ENCODE results near the gene LAMC1.

Gene LAMC1

GRCh38 chr1:183032122-183032921 lies 9.1 kb downstream of the LAMC1 start:
- H3K4me1 ChIP-seq (ENCODE audit: insufficient read depth, low read length): peaks cover 49% of the 10 kb centered on the region
- no peak overlapping the region for H3K27ac ChIP-seq (ENCODE audit: low read depth, low read length)

GRCh38 chr1:183033205-183033604 lies 10.0 kb downstream of the LAMC1 start:
- H3K9me3 ChIP-seq (ENCODE audit: insufficient read depth, low read depth, low read length): no peaks in the 10 kb centered on the region
- H3K4me3 ChIP-seq (ENCODE audit: low read length): no peak overlapping the region
- no peak overlapping the region for H3K9ac ChIP-seq (ENCODE audit: low read depth, low read length)
- 89% methylated on average over 2 of the region's 2 CpGs for WGBS
- no peaks in the 10 kb centered on the region; the same call in 1 of the 2 replicates for H3K36me3 ChIP-seq (ENCODE audit: insufficient read depth, low read length)
- H3K27me3 ChIP-seq (ENCODE audit: insufficient read depth, low read length): no peaks in the 10 kb centered on the region
- H3K4me1 ChIP-seq (ENCODE audit: insufficient read depth, low read length): peaks cover 45% of the 10 kb centered on the region
- H3K27ac ChIP-seq (ENCODE audit: low read depth, low read length): no peak overlapping the region

More at GRCh38 chr1:183032122-183032921, 9.1 kb downstream of the LAMC1 start:
- Histone ChIP-seq H3K9me3 (ENCODE audit: insufficient read depth, low read depth, low read length) (no peaks in the 10 kb centered on the region), H3K27me3 (ENCODE audit: insufficient read depth, low read length) (no peaks in the 10 kb centered on the region), H3K36me3 (ENCODE audit: insufficient read depth, low read length) (no peaks in the 10 kb centered on the region; the same call in 1 of the 2 replicates), H3K9ac (ENCODE audit: low read depth, low read length) (no peak overlapping the region), H3K4me3 (ENCODE audit: low read length) (no peak overlapping the region)
- WGBS: 57% methylated on average over 3 of the region's 5 CpGs

- 75% methylated on average over 3 of the region's 3 CpGs for WGBS
- no peak overlapping the region for H3K4me3 ChIP-seq (ENCODE audit: low read length)
- no peaks in the 10 kb centered on the region for H3K27me3 ChIP-seq (ENCODE audit: insufficient read depth, low read length)
- no peaks in the 10 kb centered on the region for H3K36me3 ChIP-seq (ENCODE audit: insufficient read depth, low read length)
- no peak overlapping the region for H3K9ac ChIP-seq (ENCODE audit: low read depth, low read length)
- peaks cover 45% of the 10 kb centered on the region for H3K4me1 ChIP-seq (ENCODE audit: insufficient read depth, low read length)
- H3K9me3 ChIP-seq (ENCODE audit: insufficient read depth, low read depth, low read length): no peaks in the 10 kb centered on the region
- no peak overlapping the region for H3K27ac ChIP-seq (ENCODE audit: low read depth, low read length)
Measured at GRCh38 chr1:183034682-183035081, 11.5 kb downstream of the LAMC1 start.

GRCh38 chr1:183038333-183038866 lies 15.2 kb downstream of the LAMC1 start:
- Histone ChIP-seq H3K9me3 (ENCODE audit: insufficient read depth, low read depth, low read length) (no peaks in the 10 kb centered on the region), H3K9ac (ENCODE audit: low read depth, low read length) (no peak overlapping the region), H3K4me1 (ENCODE audit: insufficient read depth, low read length) (peaks cover 40% of the 10 kb centered on the region), H3K36me3 (ENCODE audit: insufficient read depth, low read length) (no peaks in the 10 kb centered on the region), H3K27ac (ENCODE audit: low read depth, low read length) (no peak overlapping the region), H3K4me3 (ENCODE audit: low read length) (no peak overlapping the region), H3K27me3 (ENCODE audit: insufficient read depth, low read length) (no peaks in the 10 kb centered on the region)
- 85% methylated on average over 2 of the region's 4 CpGs for WGBS

- Histone ChIP-seq H3K36me3 (ENCODE audit: insufficient read depth, low read length) (no peaks in the 10 kb centered on the region), H3K4me3 (ENCODE audit: low read length) (no peak overlapping the region), H3K27me3 (ENCODE audit: insufficient read depth, low read length) (no peaks in the 10 kb centered on the region), H3K27ac (ENCODE audit: low read depth, low read length) (no peak overlapping the region), H3K4me1 (ENCODE audit: insufficient read depth, low read length) (peaks cover 40% of the 10 kb centered on the region), H3K9ac (ENCODE audit: low read depth, low read length) (no peak overlapping the region), H3K9me3 (ENCODE audit: insufficient read depth, low read depth, low read length) (no peaks in the 10 kb centered on the region)
- 83% methylated on average over 2 of the region's 4 CpGs for WGBS
Measured at GRCh38 chr1:183038913-183039312, 15.7 kb downstream of the LAMC1 start.

GRCh38 chr1:183039330-183039729 lies 16.1 kb downstream of the LAMC1 start:
- Histone ChIP-seq H3K36me3 (ENCODE audit: insufficient read depth, low read length) (no peaks in the 10 kb centered on the region), H3K4me1 (ENCODE audit: insufficient read depth, low read length) (peaks cover 40% of the 10 kb centered on the region), H3K27me3 (ENCODE audit: insufficient read depth, low read length) (no peaks in the 10 kb centered on the region), H3K9me3 (ENCODE audit: insufficient read depth, low read depth, low read length) (no peaks in the 10 kb centered on the region), H3K4me3 (ENCODE audit: low read length) (no peak overlapping the region), H3K9ac (ENCODE audit: low read depth, low read length) (no peak overlapping the region), H3K27ac (ENCODE audit: low read depth, low read length) (no peak overlapping the region)
- WGBS: 83% methylated on average over 4 of the region's 4 CpGs

GRCh38 chr1:183039985-183040447 lies 16.8 kb downstream of the LAMC1 start:
- Histone ChIP-seq H3K4me3 (ENCODE audit: low read length) (no peak overlapping the region), H3K36me3 (ENCODE audit: insufficient read depth, low read length) (no peaks in the 10 kb centered on the region), H3K4me1 (ENCODE audit: insufficient read depth, low read length) (peaks cover 40% of the 10 kb centered on the region), H3K9ac (ENCODE audit: low read depth, low read length) (no peak overlapping the region), H3K27ac (ENCODE audit: low read depth, low read length) (no peak overlapping the region), H3K27me3 (ENCODE audit: insufficient read depth, low read length) (no peaks in the 10 kb centered on the region), H3K9me3 (ENCODE audit: insufficient read depth, low read depth, low read length) (no peaks in the 10 kb centered on the region)
- 60% methylated on average over 3 of the region's 3 CpGs for WGBS

GRCh38 chr1:183040547-183040971 lies 17.3 kb downstream of the LAMC1 start:
- Histone ChIP-seq H3K9me3 (ENCODE audit: insufficient read depth, low read depth, low read length) (no peaks in the 10 kb centered on the region), H3K27ac (ENCODE audit: low read depth, low read length) (no peak overlapping the region), H3K4me1 (ENCODE audit: insufficient read depth, low read length) (peaks cover 40% of the 10 kb centered on the region), H3K9ac (ENCODE audit: low read depth, low read length) (no peak overlapping the region), H3K4me3 (ENCODE audit: low read length) (no peak overlapping the region), H3K36me3 (ENCODE audit: insufficient read depth, low read length) (no peaks in the 10 kb centered on the region), H3K27me3 (ENCODE audit: insufficient read depth, low read length) (no peaks in the 10 kb centered on the region)
- WGBS: 75% methylated on average over 2 of the region's 2 CpGs

- Histone ChIP-seq H3K4me3 (ENCODE audit: low read length) (no peak overlapping the region), H3K27ac (ENCODE audit: low read depth, low read length) (no peak overlapping the region), H3K4me1 (ENCODE audit: insufficient read depth, low read length) (peaks cover 28% of the 10 kb centered on the region), H3K9me3 (ENCODE audit: insufficient read depth, low read depth, low read length) (no peaks in the 10 kb centered on the region), H3K27me3 (ENCODE audit: insufficient read depth, low read length) (no peaks in the 10 kb centered on the region), H3K9ac (ENCODE audit: low read depth, low read length) (no peak overlapping the region), H3K36me3 (ENCODE audit: insufficient read depth, low read length) (no peaks in the 10 kb centered on the region)
- 100% methylated on average over 2 of the region's 3 CpGs for WGBS
Measured at GRCh38 chr1:183043254-183043653, 20.0 kb downstream of the LAMC1 start.

- Histone ChIP-seq H3K27me3 (ENCODE audit: insufficient read depth, low read length) (no peaks in the 10 kb centered on the region), H3K9ac (ENCODE audit: low read depth, low read length) (no peak overlapping the region), H3K9me3 (ENCODE audit: insufficient read depth, low read depth, low read length) (no peaks in the 10 kb centered on the region), H3K36me3 (ENCODE audit: insufficient read depth, low read length) (no peaks in the 10 kb centered on the region), H3K4me1 (ENCODE audit: insufficient read depth, low read length) (peaks cover 20% of the 10 kb centered on the region), H3K27ac (ENCODE audit: low read depth, low read length) (no peak overlapping the region), H3K4me3 (ENCODE audit: low read length) (no peak overlapping the region)
- WGBS: 84% methylated on average over 7 of the region's 7 CpGs
Measured at GRCh38 chr1:183043872-183044854, 20.9 kb downstream of the LAMC1 start.

Measured in HUES64 (cell line).